GM21390 (cell line): Measurements from ENCODE around the gene KCNMB3.
"Not testable (repeated sequence)": the region's sequence is repeated elsewhere in the genome, so short reads cannot be mapped to it uniquely, and the experiment has no call there.

Source experiments
- ATAC-seq: cut with Tn5 transposase; IDR thresholded peaks from one replicate; pipeline ENCODE4 v1.9.1; 2021; ENCODE audit not compliant: unreplicated experiment

KCNMB3 gene

GRCh38 chr3:179265092-179265491 lies 14.2 kb upstream of the KCNMB3 start:
- no peak for ATAC-seq

GRCh38 chr3:179264449-179264848 lies 13.5 kb upstream of the KCNMB3 start:
- no peak for ATAC-seq

- no peak for ATAC-seq
These were observed 12.2 kb upstream of the KCNMB3 start for GRCh38 chr3:179263134-179263533.

- ATAC-seq = peak; percentile 89
These were observed 10.2 kb upstream of the KCNMB3 start for GRCh38 chr3:179260949-179261765.

- not testable (repeated sequence) for ATAC-seq
These were observed 9.2 kb upstream of the KCNMB3 start for GRCh38 chr3:179259959-179260756.

GRCh38 chr3:179258820-179259219 lies 7.9 kb upstream of the KCNMB3 start:
- ATAC-seq = no peak

GRCh38 chr3:179257742-179258141 lies 6.8 kb upstream of the KCNMB3 start:
- not testable (repeated sequence) for ATAC-seq

- ATAC-seq = no peak
These were observed 5.9 kb upstream of the KCNMB3 start for GRCh38 chr3:179256813-179257212.

GRCh38 chr3:179247289-179248015 lies 3.5 kb downstream of the KCNMB3 start:
- ATAC-seq = no peak

GRCh38 chr3:179244878-179245277 lies 6.0 kb downstream of the KCNMB3 start:
- ATAC-seq = no peak

- not testable (repeated sequence) for ATAC-seq
These were observed 8.1 kb downstream of the KCNMB3 start for GRCh38 chr3:179242859-179243258.

GRCh38 chr3:179240299-179240698 lies 10.6 kb downstream of the KCNMB3 start:
- ATAC-seq = peak; percentile 57

- peak; percentile 81 for ATAC-seq
These were observed 14.1 kb downstream of the KCNMB3 start for GRCh38 chr3:179236669-179237301.

GRCh38 chr3:179234199-179234598 lies 16.7 kb downstream of the KCNMB3 start:
- no peak for ATAC-seq

- no peak for ATAC-seq
These were observed 17.9 kb downstream of the KCNMB3 start for GRCh38 chr3:179233043-179233442.

- no peak for ATAC-seq
These were observed 21.7 kb downstream of the KCNMB3 start for GRCh38 chr3:179229177-179229576.

GRCh38 chr3:179227349-179227748 lies 23.6 kb downstream of the KCNMB3 start:
- ATAC-seq = no peak

GRCh38 chr3:179224584-179224983 lies 26.3 kb downstream of the KCNMB3 start:
- no peak for ATAC-seq

- no peak for ATAC-seq
These were observed 27.4 kb downstream of the KCNMB3 start for GRCh38 chr3:179223548-179223947.

GRCh38 chr3:179218213-179218612 lies 32.7 kb downstream of the KCNMB3 start:
- ATAC-seq = not testable (repeated sequence)

- ATAC-seq = not testable (repeated sequence)
These were observed 35.4 kb downstream of the KCNMB3 start for GRCh38 chr3:179215550-179215949.
